SH-SY5Y (cell line): ENCODE measurements around the gene HSPA12B.

Experiments used
- GATA2 ChIP-seq: IDR thresholded peaks from 2 replicates; pipeline ENCODE4 v1.6.1; 2011; ENCODE audit warnings: mild to moderate bottlenecking, low read depth, low read length
- GATA3 ChIP-seq: IDR thresholded peaks from 2 replicates; pipeline ENCODE4 v1.6.1; 2011; ENCODE audit warnings: low read depth, mild to moderate bottlenecking, low read length, moderate library complexity

DNA sequence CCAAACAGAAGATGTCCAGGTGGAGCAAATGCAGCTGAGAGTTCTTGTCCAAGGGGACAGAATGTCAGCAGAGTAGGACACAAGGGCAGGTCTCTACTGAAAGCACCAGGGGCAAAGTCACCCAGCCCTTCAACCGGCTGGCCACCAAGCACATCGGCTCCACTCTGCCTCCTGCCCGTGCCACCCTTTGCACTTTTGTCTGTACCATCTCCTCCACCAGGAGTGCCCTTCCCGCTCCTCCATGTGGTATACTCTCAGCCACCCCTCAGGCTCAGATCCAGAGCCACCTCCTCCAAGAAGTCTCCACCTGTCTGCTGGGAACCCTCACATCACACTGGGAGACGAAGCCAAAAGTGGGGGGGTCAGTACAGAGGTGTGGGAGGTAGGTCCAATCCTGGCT is 4.1 kb upstream of the HSPA12B start:
- TF ChIP-seq GATA2 (no peak), GATA3 (no peak)
